Endodermal cell (in vitro differentiated cells): ENCODE measurements around the gene SCEL. TPM values are rescaled to one million over a fixed set of nuclear protein-coding genes. Genes with fewer than 3 reads are reported as not detected.

ENCODE experiments used
- DNase-seq: peaks from one replicate; pipeline ENCODE4 v3.0.0-alpha.2; 2017
- H3K27ac ChIP-seq: 2 replicates; pipeline ENCODE4 v1.5.1; 2013; ENCODE audit warnings: mild to moderate bottlenecking, low read depth, low read length, moderate library complexity
- H3K27me3 ChIP-seq: 2 replicates; pipeline ENCODE4 v1.6.1; 2013; ENCODE audit warnings: mild to moderate bottlenecking, low read length, moderate library complexity; ENCODE audit not compliant: insufficient read depth, control insufficient read depth, poor library complexity, severe bottlenecking
- H3K36me3 ChIP-seq: 2 replicates; pipeline ENCODE4 v1.7.0; 2013; ENCODE audit warnings: mild to moderate bottlenecking, low read length, moderate library complexity; ENCODE audit not compliant: control insufficient read depth, insufficient read depth
- H3K4me1 ChIP-seq: one replicate; pipeline ENCODE4 v1.7.0; 2013; ENCODE audit warnings: low read length; ENCODE audit not compliant: control insufficient read depth, insufficient read depth
- H3K4me3 ChIP-seq: 2 replicates; pipeline ENCODE4 v1.5.1; 2013; ENCODE audit warnings: mild to moderate bottlenecking, low read length, moderate library complexity
- H3K9ac ChIP-seq: 2 replicates; pipeline ENCODE4 v1.6.1; 2013; ENCODE audit warnings: mild to moderate bottlenecking, low read length, moderate library complexity; ENCODE audit not compliant: poor library complexity, severe bottlenecking; ENCODE audit errors: extremely low read depth
- H3K9me3 ChIP-seq: 2 replicates; pipeline ENCODE4 v1.6.1; 2013; ENCODE audit warnings: mild to moderate bottlenecking, low read length, moderate library complexity; ENCODE audit not compliant: control insufficient read depth
- H3K27ac Mint-ChIP-seq: 2 replicates; pipeline ENCODE4 v1.8.0; 2020; ENCODE audit warnings: mixed read lengths
- H3K27me3 Mint-ChIP-seq: 2 replicates; pipeline ENCODE4 v1.8.0; 2021; ENCODE audit warnings: mild to moderate bottlenecking, mixed read lengths; ENCODE audit not compliant: insufficient read depth
- H3K36me3 Mint-ChIP-seq: 2 replicates; pipeline ENCODE4 v1.8.0; 2020; ENCODE audit warnings: low read depth, mixed read lengths
- H3K4me1 Mint-ChIP-seq: 2 replicates; pipeline ENCODE4 v1.8.0; 2020; ENCODE audit warnings: mixed read lengths
- H3K4me3 Mint-ChIP-seq: 2 replicates; pipeline ENCODE4 v1.8.0; 2020; ENCODE audit warnings: mild to moderate bottlenecking, moderate library complexity, mixed read lengths
- H3K9me3 Mint-ChIP-seq: 2 replicates; pipeline ENCODE4 v1.8.0; 2020; ENCODE audit warnings: mild to moderate bottlenecking, mixed read lengths
- WGBS, 2 experiments: methylation state at CpG; one replicate each; pipeline versions ENCODE4 v1.1.5 to v1.1.7; 2013; ENCODE audit warnings: missing lambda C conversion rate in 2 of 2, mixed read lengths in 1 of 2; ENCODE audit not compliant: insufficient coverage in 1 of 2, insufficient read length in 1 of 2; 5-methylcytosine and 5-hydroxymethylcytosine counted together
- total RNA-seq, 2 donors: library from RNA; stranded (reverse); fragmentation: NEBNext Ultra II Directional in 1 of 2; extraction: Animal tissue kit (Norgen Biotek cat#: 25700) in 1 of 2; gene quantifications; 2 replicates in 1 of 2; 3 replicates in 1 of 2; pipeline ENCODE4 v1.2.1, GENCODE V29; 2021
- TF ChIP-seq, protein P1 (sequence below): fragments of 200-600 bp; sonication (generic); conservative IDR thresholded peaks from 2 replicates; pipeline ENCODE4 v1.5.0; 2021; ENCODE audit warnings: antibody characterized with exemption, mild to moderate bottlenecking

Gene SCEL
- total RNA-seq, 2 donors from 2014 or later: 0.18 TPM; not detected in 1

DNA sequence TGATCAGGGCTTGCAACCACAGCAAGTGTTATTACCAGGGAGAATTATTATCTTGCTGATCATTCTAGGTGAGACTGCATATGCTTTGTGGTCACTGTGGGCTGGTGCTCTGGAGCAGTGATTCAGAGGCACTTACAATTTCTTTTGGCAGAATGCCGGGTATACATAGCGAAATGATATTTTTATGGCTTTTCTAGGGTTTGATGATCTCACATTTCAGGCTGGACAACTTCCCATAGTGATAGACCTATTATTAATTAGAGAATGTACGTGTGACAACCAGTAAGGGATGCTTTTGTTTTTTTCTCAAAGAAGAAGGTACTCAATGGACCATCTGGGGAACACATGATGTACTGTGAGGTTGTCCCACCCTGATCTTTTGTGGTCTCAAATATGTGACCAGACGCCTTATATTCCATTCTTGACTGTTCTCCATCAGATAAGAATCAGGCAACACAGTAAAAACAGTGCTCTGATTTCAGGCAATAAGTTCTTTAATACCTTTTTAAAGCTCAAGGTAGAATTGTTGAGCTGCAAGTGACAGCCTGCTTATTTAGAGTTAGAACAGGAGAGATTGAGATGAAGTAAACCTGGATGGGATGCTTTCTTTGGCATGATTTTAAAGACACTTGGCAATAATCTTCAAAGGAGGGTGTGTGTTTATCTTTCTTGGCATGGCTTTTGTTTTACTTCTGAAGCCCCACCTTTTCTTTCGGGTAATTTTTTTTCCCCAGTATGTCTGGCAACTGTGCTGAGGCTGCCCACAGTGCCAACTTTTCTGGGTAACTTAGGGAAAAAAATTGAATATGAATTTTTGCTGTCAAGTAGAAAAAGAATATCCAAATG is 27.4 kb upstream of the SCEL start:
- Mint-ChIP-seq H3K27me3 (no peaks in the 10 kb centered on the region), H3K4me1 (no peaks in the 10 kb centered on the region), H3K9me3 (no peaks in the 10 kb centered on the region), H3K4me3 (no peak overlapping the region), H3K36me3 (no peaks in the 10 kb centered on the region), H3K27ac (no peak overlapping the region)
- Histone ChIP-seq H3K9ac (no peak overlapping the region), H3K36me3 (no peaks in the 10 kb centered on the region), H3K4me1 (no peaks in the 10 kb centered on the region), H3K9me3 (no peaks in the 10 kb centered on the region), H3K27me3 (no peaks in the 10 kb centered on the region), H3K4me3 (no peak overlapping the region), H3K27ac (no peak overlapping the region)
- DNase-seq: no peak
- TF ChIP-seq, protein P1, sequence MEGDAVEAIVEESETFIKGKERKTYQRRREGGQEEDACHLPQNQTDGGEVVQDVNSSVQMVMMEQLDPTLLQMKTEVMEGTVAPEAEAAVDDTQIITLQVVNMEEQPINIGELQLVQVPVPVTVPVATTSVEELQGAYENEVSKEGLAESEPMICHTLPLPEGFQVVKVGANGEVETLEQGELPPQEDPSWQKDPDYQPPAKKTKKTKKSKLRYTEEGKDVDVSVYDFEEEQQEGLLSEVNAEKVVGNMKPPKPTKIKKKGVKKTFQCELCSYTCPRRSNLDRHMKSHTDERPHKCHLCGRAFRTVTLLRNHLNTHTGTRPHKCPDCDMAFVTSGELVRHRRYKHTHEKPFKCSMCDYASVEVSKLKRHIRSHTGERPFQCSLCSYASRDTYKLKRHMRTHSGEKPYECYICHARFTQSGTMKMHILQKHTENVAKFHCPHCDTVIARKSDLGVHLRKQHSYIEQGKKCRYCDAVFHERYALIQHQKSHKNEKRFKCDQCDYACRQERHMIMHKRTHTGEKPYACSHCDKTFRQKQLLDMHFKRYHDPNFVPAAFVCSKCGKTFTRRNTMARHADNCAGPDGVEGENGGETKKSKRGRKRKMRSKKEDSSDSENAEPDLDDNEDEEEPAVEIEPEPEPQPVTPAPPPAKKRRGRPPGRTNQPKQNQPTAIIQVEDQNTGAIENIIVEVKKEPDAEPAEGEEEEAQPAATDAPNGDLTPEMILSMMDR: no peak
- WGBS, 2 experiments: 91 to 100% methylated on average over 3 to 5 of the region's 5 CpGs

DNA sequence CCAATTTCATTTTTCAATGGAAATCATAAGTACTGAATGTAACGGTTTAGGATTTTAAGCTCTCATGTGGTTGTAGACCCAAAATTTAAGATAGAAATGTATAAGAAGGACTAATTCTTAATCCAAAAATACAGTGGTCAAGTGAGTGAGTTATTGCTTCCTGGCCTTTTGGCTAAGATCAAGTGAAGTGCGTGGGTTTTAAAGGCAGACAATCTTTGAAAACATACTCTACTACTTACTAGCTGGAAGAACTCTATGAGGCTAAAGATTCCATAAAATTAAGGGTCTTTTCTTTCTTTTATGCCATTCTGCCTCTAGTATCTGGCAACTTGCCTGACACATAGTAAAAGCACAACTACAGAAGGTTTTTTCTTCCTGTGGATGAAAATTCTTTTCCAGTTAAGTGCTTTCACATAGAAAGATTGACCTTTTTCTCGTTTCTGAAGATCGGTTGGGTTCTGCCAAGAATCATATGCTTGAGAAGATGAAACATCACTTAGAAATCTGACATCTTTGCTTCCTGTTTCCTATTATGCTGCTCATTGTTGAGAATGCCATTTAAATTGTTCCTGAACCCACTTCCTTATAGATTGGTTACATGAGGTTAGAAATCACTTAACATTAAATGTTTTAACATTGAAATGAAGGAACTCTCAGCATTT is 26.4 kb upstream of the SCEL start:
- Mint-ChIP-seq H3K9me3 (no peaks in the 10 kb centered on the region), H3K27ac (no peak overlapping the region), H3K4me1 (no peaks in the 10 kb centered on the region), H3K27me3 (no peaks in the 10 kb centered on the region), H3K36me3 (no peaks in the 10 kb centered on the region), H3K4me3 (no peak overlapping the region)
- Histone ChIP-seq H3K9me3 (no peaks in the 10 kb centered on the region), H3K36me3 (no peaks in the 10 kb centered on the region), H3K27me3 (no peaks in the 10 kb centered on the region), H3K4me3 (no peak overlapping the region), H3K9ac (no peak overlapping the region), H3K27ac (no peak overlapping the region), H3K4me1 (no peaks in the 10 kb centered on the region)
- WGBS, 2 experiments: 84 to 95% methylated on average over 2 to 4 of the region's 4 CpGs
- TF ChIP-seq, protein P1: no peak
- no peak for DNase-seq

DNA sequence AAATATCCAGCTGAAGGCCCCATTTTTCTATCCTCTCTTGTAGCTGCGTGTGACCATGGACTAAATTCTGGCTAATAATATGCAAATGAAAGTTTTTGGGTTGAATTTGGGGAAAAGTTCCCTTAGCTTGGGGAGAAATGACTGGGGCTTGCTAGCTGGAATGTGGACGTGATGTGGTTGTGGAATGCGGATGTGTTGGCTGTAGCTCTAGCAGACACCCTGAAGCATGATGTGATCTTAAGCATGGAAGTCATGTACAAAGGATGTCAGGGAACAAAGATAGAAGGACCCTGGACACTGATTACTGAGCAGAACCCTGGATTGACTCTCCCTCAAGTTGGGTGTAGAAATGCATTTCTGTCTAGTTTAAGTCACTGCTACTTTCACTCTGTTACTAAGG is 25.4 kb upstream of the SCEL start:
- no peaks in the 10 kb centered on the region for H3K27me3 ChIP-seq

More for the DNA sequence above, 25.4 kb upstream of the SCEL start:
- Mint-ChIP-seq H3K27ac (no peak overlapping the region), H3K27me3 (no peaks in the 10 kb centered on the region), H3K4me1 (no peaks in the 10 kb centered on the region), H3K9me3 (no peaks in the 10 kb centered on the region), H3K36me3 (no peaks in the 10 kb centered on the region), H3K4me3 (no peak overlapping the region)
- Histone ChIP-seq H3K4me1 (no peaks in the 10 kb centered on the region), H3K36me3 (no peaks in the 10 kb centered on the region), H3K27ac (no peak overlapping the region), H3K4me3 (no peak overlapping the region), H3K9me3 (no peaks in the 10 kb centered on the region), H3K9ac (no peak overlapping the region)
- 96 to 97% methylated on average over 2 to 3 of the region's 3 CpGs for WGBS, 2 experiments
- TF ChIP-seq, protein P1: no peak
- DNase-seq: no peak
